Neutrophil (primary cell): ENCODE results near the gene SOX5.
"Not testable (repeated sequence)": the region's sequence is repeated elsewhere in the genome, so short reads cannot be mapped to it uniquely, and the experiment has no call there.

Experiments used
- H3K27ac ChIP-seq: fragments of 200-600 bp; sonication (generic); 2 replicates; pipeline ENCODE4 v1.5.1; 2016; ENCODE audit warnings: mild to moderate bottlenecking, moderate library complexity
- H3K27me3 ChIP-seq: fragments of 200-600 bp; sonication (generic); 2 replicates; pipeline ENCODE4 v1.6.0; 2016; ENCODE audit warnings: mild to moderate bottlenecking
- H3K36me3 ChIP-seq: fragments of 200-600 bp; sonication (generic); 2 replicates; pipeline ENCODE4 v1.5.1; 2017
- H3K4me1 ChIP-seq, 2 experiments: fragments of 200-600 bp in 1 of 2; sonication (generic) in 1 of 2; 1 replicate in 1 of 2; 2 replicates in 1 of 2; pipeline versions ENCODE4 v1.5.1 to v1.6.1; 2013 to 2016; ENCODE audit warnings: low read depth in 1 of 2, low read length in 1 of 2, mild to moderate bottlenecking in 1 of 2, moderate library complexity in 1 of 2; ENCODE audit not compliant: control insufficient read depth in 1 of 2, insufficient read depth in 1 of 2
- H3K4me3 ChIP-seq, 2 experiments: fragments of 200-600 bp in 1 of 2; sonication (generic) in 1 of 2; 1 replicate in 1 of 2; 2 replicates in 1 of 2; pipeline ENCODE4 v1.5.1; 2013 to 2016; ENCODE audit warnings: low read depth in 1 of 2, low read length in 1 of 2, mild to moderate bottlenecking in 1 of 2, moderate library complexity in 1 of 2
- H3K9me3 ChIP-seq: fragments of 200-600 bp; sonication (generic); 2 replicates; pipeline ENCODE4 v1.5.1; 2016
- TF ChIP-seq, protein P1 (sequence below): fragments of 200-600 bp; sonication (generic); IDR thresholded peaks from 2 replicates; pipeline ENCODE4 v1.5.1; 2016; ENCODE audit warnings: antibody characterized with exemption

Gene SOX5

DNA sequence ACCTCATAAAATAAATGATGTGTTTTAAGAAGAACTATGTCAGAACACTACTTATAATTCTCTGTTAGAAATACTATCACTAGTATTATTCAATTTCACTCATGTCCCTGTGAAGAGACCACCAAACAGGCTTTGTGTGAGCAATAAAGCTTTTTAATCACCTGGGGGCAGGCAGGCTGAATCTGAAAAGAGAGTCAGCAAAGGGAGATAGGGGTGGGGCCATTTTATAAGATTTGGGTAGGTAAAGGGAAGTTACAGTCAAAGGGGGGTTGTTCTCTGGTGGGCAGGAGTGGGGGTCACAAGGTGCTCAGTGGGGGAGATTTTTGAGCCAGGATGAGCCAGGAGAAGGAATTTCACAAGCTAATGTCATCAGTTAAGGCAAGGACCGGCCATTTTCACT is 443.7 kb downstream of the SOX5 start:
- H3K27ac ChIP-seq, H3K27me3 ChIP-seq, H3K4me1 ChIP-seq: not testable (repeated sequence)

DNA sequence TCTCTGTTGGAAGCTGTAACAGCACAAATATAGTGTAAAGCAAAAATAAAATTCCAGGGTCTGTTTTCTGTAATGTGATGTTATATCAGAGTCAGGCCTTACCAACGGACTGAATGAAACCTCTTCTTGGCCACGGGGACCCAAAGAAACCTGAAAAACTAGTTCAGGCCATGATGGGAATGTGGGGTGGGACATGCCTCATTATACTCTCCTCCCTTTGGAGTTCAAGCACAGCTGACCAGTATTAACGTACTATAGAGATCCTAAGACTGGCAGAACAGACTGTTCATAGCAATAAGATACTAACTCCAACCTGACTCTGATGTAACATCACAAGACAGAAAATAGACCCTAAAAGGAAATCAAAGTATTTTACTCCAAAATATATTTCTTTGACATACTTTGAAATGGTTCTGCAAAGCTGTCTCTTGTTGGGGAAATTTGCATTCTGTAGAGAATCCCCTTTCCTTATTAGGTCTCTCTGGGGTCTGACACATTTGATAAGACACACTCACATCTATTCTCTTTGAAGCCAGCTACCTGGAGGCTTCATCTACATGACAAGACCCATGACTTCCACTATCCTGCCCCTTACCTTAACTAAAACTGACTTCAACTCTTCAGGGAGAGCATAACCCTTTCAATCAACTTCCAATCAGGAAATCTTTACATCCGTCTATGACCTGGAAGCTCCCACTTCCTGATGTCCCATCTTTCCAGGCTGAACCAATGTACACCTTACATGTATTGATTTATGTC is 444.6 kb downstream of the SOX5 start:
- Histone ChIP-seq H3K4me3 (no peak overlapping the region), H3K4me1 (no peaks in the 10 kb centered on the region), H3K27me3 (no peaks in the 10 kb centered on the region)

More for the DNA sequence above, 443.7 kb downstream of the SOX5 start:
- H3K4me3 ChIP-seq, H3K36me3 ChIP-seq, H3K9me3 ChIP-seq: not testable (repeated sequence)

DNA sequence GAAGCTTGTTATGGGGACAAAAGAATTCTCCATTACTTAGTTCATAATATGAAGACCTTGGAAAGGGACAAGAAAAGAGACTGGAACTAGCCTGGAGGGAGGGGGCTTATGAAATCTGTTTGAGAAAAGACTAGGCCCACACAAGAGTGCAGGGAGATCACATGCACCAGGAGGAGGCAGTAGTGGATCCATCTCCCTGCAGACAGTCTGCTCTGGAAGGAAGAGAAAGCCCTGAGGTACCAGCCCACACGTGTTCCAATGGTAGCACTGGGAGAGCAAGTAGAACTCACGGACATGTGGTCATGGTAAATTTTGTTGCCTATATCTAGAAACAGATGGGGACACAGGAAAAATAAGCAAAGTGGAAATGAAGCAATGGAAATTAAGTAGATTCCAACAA is 445.4 kb downstream of the SOX5 start:
- TF ChIP-seq, protein P1, sequence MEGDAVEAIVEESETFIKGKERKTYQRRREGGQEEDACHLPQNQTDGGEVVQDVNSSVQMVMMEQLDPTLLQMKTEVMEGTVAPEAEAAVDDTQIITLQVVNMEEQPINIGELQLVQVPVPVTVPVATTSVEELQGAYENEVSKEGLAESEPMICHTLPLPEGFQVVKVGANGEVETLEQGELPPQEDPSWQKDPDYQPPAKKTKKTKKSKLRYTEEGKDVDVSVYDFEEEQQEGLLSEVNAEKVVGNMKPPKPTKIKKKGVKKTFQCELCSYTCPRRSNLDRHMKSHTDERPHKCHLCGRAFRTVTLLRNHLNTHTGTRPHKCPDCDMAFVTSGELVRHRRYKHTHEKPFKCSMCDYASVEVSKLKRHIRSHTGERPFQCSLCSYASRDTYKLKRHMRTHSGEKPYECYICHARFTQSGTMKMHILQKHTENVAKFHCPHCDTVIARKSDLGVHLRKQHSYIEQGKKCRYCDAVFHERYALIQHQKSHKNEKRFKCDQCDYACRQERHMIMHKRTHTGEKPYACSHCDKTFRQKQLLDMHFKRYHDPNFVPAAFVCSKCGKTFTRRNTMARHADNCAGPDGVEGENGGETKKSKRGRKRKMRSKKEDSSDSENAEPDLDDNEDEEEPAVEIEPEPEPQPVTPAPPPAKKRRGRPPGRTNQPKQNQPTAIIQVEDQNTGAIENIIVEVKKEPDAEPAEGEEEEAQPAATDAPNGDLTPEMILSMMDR: no peak
- H3K27me3 ChIP-seq: no peaks in the 10 kb centered on the region
- no peaks in the 10 kb centered on the region for H3K36me3 ChIP-seq
- no peaks in the 10 kb centered on the region for H3K4me1 ChIP-seq
- H3K27ac ChIP-seq: no peak overlapping the region
- no peak overlapping the region for H3K4me3 ChIP-seq
- no peaks in the 10 kb centered on the region for H3K9me3 ChIP-seq

More for the DNA sequence above, 444.6 kb downstream of the SOX5 start:
- H3K9me3 ChIP-seq: no peaks in the 10 kb centered on the region
- TF ChIP-seq, protein P1: no peak
- no peak overlapping the region for H3K27ac ChIP-seq
- H3K36me3 ChIP-seq: no peaks in the 10 kb centered on the region

DNA sequence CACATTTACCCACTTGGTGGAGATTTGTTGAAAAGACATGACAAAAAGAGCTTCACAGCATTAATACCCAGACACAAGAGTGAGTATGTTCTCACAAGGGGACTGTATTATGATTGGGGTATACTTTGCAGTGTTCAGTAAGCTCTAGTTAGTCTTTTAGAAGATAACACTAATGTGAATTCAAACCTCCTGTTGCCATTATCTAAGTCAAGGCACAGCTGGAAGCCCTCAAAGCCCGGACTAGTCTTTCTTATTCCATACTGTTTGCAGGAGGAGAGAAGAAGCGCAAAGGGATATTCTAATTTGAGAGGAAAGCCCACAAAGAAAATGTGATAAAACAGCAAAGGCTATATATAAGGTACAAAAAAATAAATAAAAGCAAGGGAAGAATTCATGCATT is 445.9 kb downstream of the SOX5 start:
- TF ChIP-seq, protein P1: no peak
- no peaks in the 10 kb centered on the region for H3K4me1 ChIP-seq
- H3K36me3 ChIP-seq: no peaks in the 10 kb centered on the region
- H3K27me3 ChIP-seq: no peaks in the 10 kb centered on the region
- H3K4me3 ChIP-seq: no peak overlapping the region
- no peak overlapping the region for H3K27ac ChIP-seq
- H3K9me3 ChIP-seq: no peaks in the 10 kb centered on the region

DNA sequence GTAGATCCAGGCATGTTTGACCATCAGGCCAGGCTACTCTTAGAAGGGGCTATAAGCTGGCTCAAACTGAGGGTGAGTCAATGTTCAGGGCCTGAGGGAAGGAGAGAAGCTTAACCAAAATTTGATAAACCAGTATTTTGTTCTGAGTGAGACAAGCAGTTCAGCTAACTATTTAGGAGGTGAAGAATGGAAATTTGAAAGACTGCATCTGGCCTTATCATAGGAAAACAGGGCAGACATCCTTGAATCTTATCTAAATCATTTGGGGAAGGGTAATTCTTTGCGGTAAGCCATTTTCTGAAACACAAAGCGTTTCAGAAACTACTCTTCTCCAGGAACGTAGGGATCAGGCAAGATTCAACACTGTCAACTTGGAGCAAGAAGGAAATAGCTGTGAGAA is 447.2 kb downstream of the SOX5 start:
- Histone ChIP-seq H3K36me3 (no peaks in the 10 kb centered on the region), H3K9me3 (no peaks in the 10 kb centered on the region), H3K27ac (no peak overlapping the region), H3K27me3 (no peaks in the 10 kb centered on the region), H3K4me1 (no peaks in the 10 kb centered on the region), H3K4me3 (no peak overlapping the region)
- TF ChIP-seq, protein P1: no peak

DNA sequence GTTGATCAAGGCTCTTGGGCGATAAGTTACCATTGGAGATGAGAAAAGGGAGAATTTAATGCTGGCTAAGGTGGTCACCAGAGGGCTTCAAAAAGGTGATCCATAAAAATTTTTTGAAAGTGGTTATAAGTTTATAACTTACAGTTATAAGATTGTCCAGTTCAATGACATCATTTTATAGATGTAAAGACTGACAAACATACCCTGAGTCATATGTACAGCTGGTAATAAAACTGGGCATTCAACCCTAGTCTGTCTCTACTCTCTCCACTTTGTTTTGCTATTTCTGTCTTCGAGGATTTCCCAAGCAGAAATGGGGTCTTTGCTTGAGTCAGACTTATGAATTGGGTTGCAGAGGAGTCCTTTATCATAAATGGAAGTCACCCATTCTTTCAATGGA is 454.0 kb downstream of the SOX5 start:
- H3K27ac ChIP-seq: no peak overlapping the region
- TF ChIP-seq, protein P1: no peak
- no peaks in the 10 kb centered on the region for H3K27me3 ChIP-seq
- no peaks in the 10 kb centered on the region for H3K4me1 ChIP-seq
- H3K9me3 ChIP-seq: no peaks in the 10 kb centered on the region
- H3K36me3 ChIP-seq: no peaks in the 10 kb centered on the region
- H3K4me3 ChIP-seq: no peak overlapping the region
